ENCODE measurements around the gene ASTN2.

ASTN2 gene

GRCh38 chr9:117189121-117189520, 225.7 kb downstream of the ASTN2 start:
- TF ChIP-seq CTCF (conservative IDR thresholded peaks at IDR 0.05; ENCODE audit: low read depth, low read length), result no peak
- DNase-seq (ENCODE audit: low read depth), result no peak
- no peak overlapping the region for H3K4me3 ChIP-seq (ENCODE audit: low read length)

GRCh38 chr9:117188394-117188793, 226.5 kb downstream of the ASTN2 start:
- TF ChIP-seq CTCF (conservative IDR thresholded peaks at IDR 0.05; ENCODE audit: low read depth, low read length), result no peak
- H3K4me3 ChIP-seq (ENCODE audit: low read length), result no peak overlapping the region
- DNase-seq (ENCODE audit: low read depth), result no peak

- H3K4me3 ChIP-seq (ENCODE audit: low read length), result no peak overlapping the region
- TF ChIP-seq CTCF (conservative IDR thresholded peaks at IDR 0.05; ENCODE audit: low read depth, low read length), result no peak
- no peak for DNase-seq (ENCODE audit: low read depth)
Observed at GRCh38 chr9:117187498-117187897, 227.4 kb downstream of the ASTN2 start.

GRCh38 chr9:117184173-117184572, 230.7 kb downstream of the ASTN2 start:
- TF ChIP-seq CTCF (conservative IDR thresholded peaks at IDR 0.05; ENCODE audit: low read depth, low read length), result no peak
- H3K4me3 ChIP-seq (ENCODE audit: low read length), result no peak overlapping the region
- DNase-seq (ENCODE audit: low read depth), result no peak

GRCh38 chr9:117182046-117182445, 232.8 kb downstream of the ASTN2 start:
- no peak for TF ChIP-seq CTCF (conservative IDR thresholded peaks at IDR 0.05; ENCODE audit: low read depth, low read length)
- H3K4me3 ChIP-seq (ENCODE audit: low read length), result no peak overlapping the region
- DNase-seq (ENCODE audit: low read depth), result no peak

GRCh38 chr9:117180896-117181445, 233.9 kb downstream of the ASTN2 start:
- no peak for TF ChIP-seq CTCF (conservative IDR thresholded peaks at IDR 0.05; ENCODE audit: low read depth, low read length)
- no peak for DNase-seq (ENCODE audit: low read depth)
- H3K4me3 ChIP-seq (ENCODE audit: low read length), result no peak overlapping the region

GRCh38 chr9:117178596-117179375, 236.1 kb downstream of the ASTN2 start:
- H3K4me3 ChIP-seq (ENCODE audit: low read length), result no peak overlapping the region
- DNase-seq (ENCODE audit: low read depth), result no peak
- no peak for TF ChIP-seq CTCF (conservative IDR thresholded peaks at IDR 0.05; ENCODE audit: low read depth, low read length)

Measured in retinal pigment epithelial cell (primary cell).